Measurements from ENCODE around the gene PPARA.

PPARA gene

DNA sequence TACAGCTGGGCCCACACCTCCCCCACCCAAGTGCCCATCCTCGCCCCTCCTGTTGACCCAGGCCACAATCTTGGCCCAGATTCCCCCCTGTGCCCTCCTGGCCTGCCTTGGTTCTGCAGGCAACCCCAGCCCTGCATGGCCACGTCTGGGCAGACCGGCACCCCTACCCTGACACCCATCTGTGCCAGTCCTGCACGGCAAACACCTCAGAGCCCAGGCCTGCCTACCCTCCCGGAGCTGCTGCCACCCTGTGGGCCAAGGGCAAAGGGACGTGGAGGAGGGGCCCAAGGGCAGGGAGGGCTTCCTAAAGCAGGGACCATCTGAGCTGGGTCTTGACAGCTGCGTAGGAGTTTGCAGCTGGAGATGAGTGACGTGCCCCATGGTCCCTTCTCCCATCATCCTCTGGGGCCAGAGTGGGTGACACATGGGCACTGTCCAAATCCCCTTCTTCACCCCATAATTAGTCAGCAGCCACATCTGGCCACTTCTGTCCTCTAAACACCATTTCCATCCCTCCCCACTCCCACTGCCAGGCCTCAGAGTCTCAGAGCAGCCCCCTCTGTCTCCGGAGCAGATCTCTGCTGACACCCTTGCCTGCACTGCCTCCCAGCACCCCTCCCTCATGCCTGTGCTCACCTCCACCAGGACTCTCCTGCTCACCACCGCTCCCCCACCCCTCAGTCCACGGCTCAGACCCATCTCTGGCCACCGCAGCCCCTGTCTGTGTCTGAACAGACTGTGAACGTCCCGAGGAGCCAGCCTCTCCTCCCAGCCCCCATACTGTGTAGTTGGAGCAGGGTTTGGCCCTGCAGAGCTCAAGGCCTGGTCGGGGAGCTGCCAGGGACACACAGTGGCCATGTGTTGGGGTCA, 35.6 kb upstream of the PPARA start:
- no peak for DNase-seq (ENCODE audit: low spot score)

DNA sequence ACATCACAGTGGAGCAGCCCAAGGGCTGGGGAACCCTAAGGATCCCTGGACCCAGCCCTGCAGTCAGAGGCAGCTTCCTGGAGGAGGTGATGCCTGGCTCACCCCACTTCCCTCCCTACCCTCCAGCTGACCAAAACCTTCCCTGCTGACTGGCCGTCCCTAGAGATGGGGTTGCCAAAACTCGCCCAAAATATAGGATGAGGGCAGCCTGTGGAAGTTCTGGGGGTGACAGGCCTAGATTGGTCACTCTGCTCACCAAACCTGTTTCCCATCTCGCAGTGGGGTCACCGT, 35.0 kb upstream of the PPARA start:
- DNase-seq (ENCODE audit: low spot score): no peak

DNA sequence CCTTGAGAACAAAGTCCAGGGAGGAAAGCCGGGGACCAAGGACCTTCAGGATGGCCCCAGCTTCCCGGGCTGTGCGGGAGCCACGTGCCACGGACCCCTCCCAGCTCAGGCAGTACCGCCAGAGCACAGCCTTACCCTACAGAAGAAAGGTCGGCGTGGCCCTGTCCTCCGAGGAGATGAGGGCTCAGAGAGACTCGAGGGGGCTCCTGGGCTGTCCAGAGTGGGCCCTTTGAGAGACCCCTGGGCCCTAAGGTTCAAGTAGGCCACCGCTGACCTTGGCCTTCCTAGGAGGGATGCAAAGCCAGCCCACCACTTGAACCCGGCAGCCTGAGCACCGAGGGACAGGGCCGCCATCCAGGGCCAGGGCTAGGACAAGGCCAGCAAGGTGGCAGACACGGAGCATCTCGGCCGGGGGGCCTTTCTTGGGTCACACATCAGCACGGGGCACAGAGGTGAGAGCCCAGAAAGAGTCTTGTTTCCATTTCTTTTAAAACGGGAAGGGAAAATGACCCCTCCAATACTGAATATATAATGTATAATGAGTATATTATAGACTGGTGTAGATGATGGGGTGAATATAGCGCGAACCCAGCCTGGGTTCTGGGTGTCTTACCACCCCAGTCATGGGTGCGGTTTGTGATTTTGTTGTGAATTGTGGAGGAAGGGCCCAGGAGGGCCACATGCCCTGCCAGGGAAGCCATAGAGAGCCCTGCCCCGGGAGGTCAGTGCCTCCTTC, 34.4 kb upstream of the PPARA start:
- no peak for DNase-seq (ENCODE audit: low spot score)

DNA sequence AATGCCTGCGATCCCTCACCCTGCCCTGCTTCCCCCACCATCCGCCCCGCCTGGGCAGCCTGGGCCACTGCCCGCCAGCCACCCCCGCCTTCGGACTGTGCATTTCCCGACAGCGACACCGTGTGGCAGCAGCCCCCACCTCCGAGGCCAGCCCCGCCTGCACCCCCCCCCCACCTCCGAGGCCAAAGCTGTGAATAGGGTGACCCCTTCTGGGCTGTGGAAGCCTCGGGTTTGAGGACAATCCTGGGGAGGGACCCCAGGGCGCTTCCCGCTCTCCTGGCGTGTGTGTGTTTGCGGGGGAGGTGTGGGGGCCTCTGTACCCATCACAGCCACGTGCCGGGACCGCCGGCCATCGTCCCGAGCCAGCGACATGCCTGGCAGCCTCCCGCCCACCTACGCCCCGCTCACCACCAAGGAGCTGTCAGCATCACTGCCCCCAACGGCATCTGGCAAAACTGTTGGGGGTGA, 33.8 kb upstream of the PPARA start:
- peak; percentile 89 for DNase-seq (ENCODE audit: low spot score)

DNA sequence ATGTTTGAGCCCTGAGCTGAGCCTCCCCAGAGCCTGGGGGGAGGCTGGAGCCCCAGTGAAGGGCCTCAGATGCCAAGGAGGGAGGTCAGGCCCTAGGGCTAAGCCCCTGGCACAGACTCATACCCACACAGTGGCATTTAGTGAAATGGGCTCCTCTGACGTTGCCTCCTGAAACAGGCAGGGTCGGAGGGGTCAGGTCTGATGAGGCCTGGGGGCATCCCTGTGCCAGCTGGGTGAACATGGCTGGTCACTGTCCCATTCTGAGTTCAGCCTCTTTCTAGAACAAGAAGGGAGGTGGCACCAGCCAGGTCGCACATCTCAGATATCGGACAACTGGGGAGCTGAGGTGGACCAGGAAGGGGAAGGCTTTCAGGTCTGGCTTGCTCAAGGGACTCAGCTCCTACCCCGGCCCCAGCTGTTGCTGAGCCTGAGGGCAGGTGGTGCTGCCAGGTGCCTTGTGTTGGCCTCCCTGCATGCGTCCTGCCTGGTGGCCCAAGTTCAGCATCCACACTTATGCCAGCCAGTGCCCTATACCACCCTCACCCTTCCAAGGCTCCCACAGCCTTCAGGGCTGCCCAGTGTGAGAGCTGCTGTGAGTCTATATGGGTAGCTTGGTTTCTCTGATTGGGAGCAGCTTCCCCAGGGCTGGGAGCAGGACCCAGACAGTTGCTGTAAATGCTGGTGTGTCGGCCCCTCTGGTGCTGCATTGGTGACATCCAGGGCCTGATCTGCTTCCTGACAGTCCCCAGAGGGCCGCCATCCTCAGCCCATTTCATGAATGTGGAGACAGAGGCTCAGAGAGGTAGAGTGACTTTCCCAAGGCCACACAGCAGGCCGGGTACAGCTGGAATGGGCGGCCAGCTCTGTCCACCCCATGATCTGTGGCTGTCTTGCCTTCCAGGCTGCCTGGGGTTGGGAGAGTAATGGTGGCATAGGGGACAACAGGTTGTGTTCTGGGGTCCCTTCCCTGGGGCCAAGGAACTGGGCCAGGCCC, 32.8 kb upstream of the PPARA start:
- DNase-seq (ENCODE audit: low spot score): no peak

DNA sequence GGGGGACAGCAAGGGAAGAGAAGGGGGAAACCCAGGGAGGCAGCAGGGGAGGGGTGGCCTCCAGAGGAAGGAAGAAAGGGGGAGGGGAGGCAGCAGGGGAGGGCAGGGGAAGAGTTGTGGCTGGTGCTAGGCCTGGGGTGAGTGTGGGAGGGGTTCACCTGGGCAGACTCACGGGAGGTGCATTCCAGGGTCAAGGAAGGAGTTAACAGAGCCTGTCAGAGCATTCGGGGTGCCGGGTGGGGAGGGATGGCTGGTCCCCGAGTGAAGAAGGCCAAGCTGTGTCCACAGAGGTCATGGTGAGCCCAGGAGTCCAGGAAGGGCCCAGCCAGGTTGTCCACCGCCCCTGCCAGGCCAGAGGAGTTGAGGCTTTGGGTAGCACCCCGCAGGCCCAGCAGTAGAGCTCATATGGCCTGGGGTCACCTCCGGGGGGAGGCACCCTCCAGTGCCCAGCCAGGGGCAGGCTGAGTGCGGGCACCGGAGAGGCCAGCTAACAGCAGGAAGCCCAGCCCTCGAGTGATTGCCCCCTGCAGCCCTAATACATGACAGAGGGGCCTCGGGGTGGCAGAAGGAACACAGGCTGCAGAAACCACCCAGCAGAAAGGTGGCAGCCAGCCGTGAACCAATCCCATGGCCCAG, 31.1 kb upstream of the PPARA start:
- no peak for DNase-seq (ENCODE audit: low spot score)

DNA sequence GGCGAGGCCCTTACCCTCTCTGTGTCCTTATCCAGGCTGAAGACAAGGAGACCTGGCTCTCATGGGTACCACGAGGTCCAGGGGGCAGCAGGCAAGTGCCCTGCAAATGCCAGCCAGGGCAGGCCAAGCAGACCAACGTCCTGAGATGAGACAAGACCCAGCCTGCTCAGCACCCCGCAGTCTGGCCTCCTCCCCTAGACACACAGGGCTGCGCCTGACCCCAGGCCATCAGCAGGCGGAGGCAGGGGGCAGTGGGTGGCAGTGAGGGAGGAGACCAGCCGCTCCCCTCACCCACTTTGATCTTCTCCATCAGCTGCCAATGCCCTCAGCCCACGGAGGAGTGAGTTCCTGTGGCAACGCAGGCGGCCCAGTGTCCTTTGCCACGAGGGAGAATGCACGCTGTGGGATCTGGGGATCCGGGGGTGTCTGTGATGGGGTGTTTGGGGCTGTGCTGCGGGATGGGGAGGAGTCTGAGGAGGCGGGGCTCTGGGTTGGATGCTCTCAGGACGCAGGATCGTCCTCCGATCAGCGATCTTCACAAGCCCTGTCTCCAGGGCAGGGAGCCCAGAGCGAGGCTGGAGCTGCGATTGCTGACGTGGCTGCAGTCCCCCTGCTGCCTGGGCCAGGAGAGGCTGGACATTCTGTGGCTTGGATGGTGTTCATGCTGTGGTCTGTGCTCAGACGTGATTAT, 30.5 kb upstream of the PPARA start:
- DNase-seq (ENCODE audit: low spot score): no peak

DNA sequence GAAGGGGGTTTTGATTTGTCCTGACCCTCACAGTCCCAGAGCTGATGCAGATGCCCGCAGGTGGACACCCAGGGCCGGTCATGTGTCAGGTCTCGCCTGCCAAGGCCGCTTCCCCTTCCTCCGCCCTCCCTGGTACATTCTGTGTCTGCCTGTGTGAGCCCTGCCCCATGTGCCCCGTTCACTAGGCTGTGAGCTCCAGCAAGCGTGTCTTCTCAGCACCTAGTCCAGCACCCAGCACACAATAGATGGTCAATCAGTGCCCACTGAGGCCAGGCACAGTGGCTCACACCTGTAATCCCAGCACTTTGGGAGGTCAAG, 29.9 kb upstream of the PPARA start:
- no peak for DNase-seq (ENCODE audit: low spot score)

DNA sequence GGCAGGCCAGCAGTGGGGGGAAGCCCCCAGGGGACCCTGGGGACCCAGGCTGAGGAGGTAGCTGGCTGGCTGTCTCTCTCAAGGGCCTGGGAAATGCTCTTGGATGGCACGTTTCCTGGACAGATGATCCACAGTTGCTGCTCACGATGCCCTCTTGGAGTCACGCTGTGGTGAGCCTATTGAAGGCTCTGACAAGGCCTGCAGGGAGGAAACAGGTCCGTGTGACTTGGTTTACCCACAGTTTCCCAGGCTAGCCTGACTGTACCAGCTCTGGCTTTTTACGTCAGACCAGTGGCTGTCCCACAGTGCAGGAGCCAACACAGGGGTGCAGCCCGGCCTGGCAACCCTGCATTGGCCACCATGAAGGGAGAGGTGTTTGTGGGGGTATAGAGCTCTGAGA, 29.2 kb upstream of the PPARA start:
- DNase-seq (ENCODE audit: low spot score): no peak

DNA sequence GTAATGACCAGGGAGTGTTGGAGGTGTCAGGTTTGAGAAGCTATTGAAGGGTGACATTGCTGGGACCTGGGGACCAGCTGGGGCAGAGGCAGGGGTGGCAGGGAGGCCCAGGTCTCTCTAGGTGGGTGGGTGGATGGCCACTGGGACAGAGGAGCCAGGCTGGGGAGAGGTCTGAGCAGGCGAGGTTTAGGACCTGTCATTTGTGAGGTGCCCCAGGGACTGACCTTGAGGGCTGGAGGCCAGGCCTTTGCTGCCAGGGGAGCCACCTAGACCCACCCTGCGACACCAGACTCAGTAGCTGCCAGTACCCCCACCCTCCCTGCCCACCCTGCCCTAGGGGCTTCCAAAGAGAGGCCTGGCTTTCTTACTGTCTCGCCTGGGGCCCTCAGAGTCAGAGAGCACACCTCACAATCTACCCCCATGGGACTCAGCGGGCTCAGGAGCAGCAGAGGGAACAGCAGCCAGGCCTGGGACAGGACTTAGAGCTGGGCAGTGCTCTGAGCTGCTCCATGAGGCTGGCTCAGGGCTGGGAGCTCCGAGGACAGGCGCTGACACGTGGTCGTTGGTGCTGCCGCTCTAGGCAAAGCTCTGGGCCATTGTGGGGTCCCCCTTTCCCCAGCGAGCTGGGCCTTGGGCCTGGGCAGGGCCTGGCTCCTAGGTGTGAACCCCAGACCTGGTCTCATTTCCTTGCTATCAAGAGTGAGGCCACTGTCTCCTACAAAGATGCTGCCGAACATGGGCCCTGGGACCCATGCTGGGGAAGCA, 28.6 kb upstream of the PPARA start:
- DNase-seq (ENCODE audit: low spot score): no peak

DNA sequence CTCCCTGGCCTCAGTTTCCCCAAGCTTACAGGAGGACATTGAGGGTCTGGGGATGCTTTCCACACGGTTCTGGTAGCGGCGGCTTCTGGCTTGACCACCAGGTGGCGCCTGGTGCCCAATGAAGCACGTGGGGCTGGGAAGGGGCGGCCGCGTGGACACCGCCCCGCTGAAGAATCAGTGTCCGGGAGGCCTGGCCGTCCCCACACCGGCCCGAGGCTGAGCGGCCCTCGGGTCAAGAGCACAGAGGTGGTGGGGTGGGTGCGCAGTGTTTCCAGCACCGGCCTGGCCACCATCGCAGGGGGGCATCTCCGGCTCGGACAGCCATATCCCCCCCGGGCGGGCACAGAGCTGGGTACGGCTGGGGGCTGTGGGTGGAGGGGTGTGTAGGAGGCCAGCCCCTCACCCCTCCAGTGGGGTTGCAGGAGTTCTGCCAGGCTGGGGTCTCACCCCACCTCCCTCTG, 27.8 kb upstream of the PPARA start:
- DNase-seq (ENCODE audit: low spot score): peak; percentile 55

DNA sequence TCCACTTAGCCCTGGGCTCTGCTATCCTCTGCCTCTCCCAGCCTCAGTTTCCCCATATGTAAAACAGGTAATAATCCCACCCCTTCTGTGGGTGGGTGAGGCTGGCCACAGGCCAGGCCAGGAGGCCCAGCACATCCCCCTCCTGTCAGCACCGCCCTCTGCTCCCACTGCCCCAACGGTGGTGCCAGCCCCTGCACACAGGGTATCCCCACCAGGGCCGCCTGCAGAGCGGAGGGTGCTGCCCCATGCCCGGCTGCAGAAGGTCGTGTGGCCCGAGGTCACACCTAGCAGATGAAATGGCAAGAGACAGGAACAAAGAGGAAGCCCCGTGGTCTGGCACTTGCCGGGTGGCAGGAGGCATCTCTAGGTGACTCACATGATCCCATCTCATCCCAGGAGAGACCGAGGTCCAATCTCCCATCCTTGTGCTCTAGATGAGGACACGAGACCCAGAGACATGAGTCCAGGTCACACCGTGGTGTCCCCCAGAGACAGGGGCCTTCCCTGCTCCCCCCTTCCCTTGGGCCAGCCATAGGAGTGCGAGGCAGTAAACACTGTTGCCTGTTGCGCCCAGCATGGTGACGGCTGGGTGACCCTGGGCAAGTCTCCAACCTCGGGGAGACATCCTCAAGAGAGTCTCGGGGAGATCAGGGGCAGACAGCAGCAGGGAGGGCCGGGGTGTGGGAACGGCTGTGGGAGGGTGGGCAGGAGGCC, 27.2 kb upstream of the PPARA start:
- no peak for DNase-seq (ENCODE audit: low spot score)

DNA sequence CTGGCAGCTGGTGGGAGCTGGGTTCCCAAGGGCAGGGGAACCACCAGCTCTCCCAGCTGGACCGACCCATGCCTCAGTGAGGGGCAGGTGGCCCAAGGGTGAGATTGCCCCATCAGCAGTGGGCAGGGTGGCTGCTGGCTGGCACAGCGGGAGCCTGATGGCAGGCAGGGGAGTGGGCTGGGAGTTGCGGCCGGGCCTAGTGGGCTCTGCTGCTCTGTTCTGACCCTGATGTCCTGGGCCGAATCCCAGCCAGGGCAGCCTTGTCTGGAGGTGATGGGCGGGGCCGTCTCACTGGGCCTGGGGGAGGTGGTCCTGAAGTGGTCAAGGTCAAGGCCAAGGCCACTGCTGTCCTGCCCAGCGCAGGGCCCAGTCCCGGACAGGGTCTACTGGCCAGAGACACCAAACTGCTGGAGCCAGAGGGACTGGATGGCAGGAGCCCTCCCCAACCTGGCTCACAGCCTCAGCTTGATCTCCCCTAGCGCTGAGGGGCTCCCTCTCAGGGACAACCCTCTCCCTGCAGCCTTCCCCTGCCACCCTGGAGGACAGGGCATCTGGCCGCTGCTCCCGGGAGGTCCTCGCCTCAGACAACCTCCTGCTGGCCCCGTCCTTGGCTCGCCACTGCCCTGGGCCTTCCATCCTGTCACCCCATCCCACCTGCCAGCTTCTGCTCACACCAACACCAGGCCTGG, 26.5 kb upstream of the PPARA start:
- DNase-seq (ENCODE audit: low spot score): no peak

DNA sequence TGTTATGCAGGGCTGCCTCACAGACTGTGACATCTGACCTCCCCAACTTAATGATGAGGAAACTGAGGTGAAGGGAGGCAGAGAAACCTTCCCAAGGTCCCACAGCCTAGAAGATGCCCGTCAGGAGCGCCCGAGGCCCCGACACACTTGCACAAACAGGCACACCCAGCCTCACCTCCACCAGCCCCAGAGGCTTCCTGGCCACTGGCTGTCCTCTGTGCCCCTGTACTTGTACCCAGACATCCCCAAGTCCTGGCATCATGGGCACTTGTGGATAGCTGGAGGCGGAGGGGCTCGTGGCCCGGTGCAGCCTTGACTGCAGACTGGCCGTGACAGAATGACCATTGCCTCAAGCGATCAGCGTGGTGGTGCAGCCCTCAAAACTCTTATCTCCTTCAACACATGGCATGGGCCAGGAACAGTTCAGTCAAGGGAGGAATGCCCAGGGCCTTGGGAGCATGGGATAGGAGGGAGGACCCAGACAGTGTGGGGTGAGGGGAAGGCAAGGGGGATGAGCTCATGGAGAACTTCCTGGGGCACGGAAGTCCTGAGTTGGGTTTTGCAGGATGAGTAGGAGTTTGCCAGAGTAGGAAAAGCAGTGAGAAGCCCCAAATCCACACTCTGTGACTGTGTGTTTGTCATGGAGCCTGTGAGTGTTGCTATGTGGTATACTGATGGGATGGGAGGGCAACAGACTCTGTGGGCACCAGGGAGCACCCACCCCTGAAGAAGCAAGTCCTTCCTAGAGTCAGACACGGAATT, 25.8 kb upstream of the PPARA start:
- DNase-seq (ENCODE audit: low spot score): no peak

DNA sequence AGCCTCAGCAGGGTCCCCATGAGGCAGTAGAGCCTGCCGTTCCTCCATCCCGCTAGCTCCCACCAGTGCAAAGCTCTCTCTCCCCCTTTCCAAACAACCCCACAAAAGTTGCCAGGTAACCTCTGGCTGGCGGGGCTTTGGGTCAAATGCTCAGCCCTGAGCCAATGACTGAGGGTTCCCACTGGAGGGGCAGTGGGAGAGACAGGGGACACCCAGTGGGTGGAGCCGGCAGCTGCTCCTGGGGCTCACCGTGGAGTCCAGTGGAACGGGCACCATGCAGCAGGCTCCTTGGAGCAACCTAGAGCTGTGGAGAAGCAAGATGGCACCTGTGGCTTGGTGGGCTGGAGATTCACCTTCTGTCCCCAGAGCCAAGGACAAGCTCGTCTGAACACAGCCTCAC, 25.0 kb upstream of the PPARA start:
- no peak for DNase-seq (ENCODE audit: low spot score)

DNA sequence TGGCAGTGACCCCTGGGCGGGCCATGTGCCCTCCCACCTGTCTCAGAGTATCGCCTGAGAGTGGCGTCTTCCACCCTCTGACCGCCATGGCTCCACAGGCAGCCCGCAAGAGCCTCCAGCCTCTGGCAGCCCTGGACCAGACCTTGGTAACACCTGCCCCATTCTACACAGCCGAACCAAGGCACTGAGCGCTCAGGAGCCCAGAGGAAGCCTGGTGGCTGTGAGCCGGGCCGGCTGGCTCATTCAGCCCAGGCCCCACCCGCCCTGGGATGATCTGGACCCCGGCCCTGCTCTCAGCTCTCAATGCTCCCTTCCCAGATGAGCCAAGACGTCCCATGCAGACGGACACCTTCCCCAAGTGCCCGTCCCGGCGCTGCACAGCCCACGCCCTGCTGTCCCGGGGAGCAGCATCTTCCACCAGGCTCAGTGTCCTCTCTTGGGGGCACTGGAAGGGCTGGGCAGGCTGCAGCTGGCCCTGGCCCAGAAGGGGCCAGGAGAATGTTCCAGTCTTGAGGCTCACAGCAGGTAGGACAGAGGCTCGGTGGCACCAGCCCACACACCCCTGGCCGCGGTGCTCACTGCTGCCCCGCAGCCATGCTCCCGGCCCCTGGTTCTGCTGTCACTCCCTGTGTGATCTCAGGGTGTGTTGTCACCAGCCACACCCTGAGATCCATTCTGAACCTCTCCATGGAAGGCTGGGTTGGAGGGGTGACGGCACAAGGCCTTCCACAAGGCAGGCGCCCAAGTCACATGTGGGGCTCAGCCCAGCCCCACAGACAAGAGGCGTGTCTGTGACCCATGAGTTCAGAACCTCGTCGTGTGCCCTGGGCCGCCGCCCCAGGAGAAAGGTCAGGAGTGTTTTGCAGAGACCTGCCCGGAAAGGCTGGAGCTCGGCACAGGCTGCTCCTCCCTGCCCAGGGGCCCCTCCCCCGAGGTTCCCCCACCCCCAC, 24.2 kb upstream of the PPARA start:
- no peak for DNase-seq (ENCODE audit: low spot score)

DNA sequence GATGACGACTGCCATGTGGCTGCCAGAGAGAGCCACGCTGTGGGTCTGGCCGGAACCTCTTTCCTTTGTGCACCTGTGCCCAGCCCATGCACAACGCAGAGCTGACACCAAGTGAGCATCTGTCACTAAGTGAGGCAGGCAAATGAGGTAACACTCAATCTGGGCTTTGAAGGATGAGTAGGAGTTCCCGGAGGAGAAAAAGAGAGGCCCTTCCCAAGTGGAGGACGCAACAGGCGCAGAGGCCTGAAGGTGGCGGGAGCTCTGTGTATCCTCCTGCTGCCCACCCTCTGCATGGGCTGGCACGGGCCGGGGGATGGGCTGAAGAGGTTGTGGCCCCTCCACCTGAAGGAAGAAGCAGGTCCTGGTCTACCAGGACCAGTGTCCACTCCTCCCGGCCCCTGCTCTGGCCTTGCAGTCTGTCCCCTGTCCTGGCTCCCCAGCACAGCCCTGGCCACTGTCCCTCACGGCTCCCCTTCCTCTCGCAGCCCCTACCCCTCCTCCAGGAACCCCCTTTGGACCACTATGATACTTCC, 23.4 kb upstream of the PPARA start:
- DNase-seq (ENCODE audit: low spot score): no peak
